ENCODE results near the gene RASSF5.

RASSF5 gene

DNA sequence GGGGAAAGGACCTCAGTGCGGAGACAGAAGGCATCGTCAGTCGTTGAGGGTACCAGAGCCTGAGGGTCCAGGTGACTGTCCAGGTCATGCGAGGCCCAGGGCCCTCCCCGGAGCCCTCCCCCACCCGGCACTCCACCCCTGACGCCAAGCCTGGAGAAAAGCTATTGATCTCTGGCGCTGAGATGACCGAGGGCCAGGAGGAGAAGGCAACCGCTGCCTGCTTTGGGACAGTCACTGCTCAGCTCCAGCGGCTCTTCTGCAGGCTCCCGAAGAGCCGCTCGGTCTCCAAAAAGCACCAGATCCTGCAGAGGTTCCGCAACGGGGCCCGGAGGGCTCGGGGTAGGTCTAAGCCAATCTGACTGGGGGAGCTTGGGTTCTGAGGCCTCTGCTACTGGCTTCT, 10.9 kb downstream of the RASSF5 start:
- no peak for DNase-seq

DNA sequence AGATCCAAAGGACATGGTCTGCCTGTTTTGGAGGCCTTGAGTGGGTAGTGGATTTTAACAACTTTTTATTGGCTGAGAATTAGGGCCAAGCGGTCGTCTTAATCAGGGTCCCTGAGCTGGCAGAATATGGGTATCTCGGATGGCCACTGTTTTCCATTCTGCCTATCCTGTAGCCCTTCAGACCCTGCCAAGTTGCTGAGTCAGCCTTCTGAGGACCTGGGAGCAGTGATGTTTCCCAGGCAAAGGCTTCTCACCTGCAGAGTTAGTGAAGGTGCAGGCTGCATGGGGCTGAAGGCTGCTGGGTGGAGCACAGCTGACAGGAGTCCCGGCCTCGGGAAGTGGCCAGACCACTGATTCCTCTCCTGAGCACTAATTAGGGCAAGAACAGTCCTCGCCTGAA, 11.4 kb downstream of the RASSF5 start:
- no peak for DNase-seq

DNA sequence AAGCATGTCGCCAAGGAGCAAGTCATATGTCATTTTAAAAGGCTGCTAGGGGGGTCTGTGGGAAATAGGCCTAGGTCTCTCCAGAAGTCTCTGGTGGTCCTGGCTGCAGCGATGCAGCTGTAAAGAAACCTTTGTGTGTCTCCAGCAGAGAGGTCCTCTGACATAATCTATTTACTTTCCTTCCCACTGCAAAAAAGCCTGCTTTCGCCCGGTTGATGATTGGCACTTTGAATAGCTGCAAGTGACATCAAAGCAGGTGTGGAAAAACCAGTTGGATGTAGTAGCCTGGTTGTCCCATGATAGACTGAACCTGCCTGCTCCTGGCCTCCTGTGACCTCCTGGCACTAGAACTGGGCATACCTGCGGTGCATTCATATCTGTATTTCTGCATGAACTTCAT, 13.8 kb downstream of the RASSF5 start:
- peak; percentile 32 for DNase-seq

DNA sequence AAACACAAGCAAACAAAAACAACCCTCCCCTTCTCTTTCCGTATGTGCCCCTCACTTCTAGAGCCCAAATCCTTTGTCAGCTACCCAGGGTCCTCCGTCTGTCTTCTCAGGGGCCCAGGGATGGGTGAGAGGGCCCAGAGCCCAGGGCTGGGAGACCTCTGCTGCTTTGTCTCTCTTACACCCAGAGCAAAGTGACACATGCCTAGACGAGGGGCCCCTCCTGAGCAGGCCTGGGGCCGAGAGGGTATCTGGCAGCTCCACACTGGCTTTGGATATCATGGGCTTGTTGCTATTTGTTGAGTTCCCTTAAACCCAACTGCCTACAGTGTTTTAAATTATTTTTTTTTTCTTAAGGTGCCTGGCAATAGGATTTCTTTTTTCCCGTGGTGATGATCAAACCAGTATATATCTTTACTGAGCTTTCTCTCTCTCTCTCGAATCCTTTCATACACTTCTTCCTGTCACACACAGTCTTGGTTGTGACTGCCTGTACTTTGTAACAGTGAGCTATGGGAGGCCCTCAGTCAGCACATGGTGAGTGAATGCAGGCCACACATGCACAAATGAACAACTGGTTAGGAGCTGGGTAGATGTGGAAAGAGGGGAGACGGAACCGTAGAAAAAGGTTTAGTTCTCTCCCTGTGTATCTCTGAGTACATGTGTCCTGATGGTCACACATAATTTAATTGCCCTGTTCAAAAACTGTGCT, 14.5 kb downstream of the RASSF5 start:
- DNase-seq = peak; percentile 21

DNA sequence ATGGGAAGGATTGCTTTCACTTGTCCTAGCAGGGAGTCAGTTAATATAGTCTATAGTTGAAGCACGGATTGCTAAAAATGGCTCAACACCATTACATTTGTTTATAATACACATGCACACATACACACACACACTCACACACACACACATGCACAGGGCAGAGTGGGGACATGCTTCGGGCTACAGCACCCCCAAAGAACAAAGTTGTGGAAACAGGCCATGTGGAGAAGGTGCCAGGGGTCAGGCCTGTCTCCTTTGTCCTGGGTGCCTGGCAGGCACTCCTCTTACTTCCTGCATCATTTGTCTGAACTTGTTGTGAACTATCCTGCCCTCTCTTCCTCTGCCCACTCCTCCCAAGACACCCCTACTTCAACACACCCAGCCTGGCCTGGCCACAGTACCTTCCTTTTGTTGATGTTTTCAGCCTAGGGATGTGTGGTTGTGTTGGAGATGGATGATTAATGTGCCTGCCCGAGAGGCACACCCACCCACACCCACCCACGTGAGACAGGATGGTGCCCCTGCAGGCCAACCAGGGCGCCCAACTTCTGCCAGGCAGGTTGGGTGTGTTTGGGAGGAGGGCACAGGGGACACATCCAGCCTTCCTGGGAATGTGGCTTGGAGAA, 17.5 kb downstream of the RASSF5 start:
- DNase-seq = no peak

DNA sequence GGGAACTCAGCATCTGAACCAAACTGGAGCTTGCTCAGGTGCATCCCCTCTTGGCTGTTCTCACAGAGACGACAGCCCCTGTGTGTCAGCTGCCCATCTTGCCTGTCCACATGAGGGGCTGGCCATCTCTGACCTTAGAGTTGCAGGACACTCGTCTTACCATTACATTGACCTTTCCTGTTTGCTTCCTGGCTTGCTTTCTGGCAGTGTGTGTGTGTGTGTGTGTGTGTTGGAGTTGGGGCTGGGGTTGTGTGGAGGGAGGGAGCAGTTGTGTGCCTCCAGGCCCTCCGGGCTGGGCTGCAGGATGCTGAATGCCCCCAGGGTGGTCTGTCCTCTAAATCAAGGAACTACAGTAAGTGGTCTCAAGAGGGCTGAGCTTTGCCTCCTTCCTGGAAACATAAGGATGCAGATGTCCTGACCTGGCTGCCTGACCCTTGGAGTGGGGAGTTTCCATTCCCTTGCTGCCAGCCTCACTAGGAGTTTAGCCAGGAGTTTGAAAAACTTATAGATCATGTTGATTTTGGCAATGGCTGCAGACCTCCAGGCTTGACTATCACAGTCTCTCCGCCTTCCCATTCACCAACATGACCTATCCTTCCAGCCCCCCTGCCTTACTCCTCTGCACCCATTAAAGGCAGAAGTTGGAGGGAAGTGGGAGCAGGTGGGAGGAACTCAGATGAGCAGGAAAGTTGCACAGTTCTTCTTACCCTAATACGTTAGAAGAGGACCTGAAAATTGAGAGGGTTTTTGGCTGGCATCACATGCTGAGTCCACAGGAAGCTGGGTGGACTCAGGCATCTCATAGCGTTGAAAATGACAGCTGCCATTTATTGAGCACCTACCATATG, 19.0 kb downstream of the RASSF5 start:
- DNase-seq = no peak

DNA sequence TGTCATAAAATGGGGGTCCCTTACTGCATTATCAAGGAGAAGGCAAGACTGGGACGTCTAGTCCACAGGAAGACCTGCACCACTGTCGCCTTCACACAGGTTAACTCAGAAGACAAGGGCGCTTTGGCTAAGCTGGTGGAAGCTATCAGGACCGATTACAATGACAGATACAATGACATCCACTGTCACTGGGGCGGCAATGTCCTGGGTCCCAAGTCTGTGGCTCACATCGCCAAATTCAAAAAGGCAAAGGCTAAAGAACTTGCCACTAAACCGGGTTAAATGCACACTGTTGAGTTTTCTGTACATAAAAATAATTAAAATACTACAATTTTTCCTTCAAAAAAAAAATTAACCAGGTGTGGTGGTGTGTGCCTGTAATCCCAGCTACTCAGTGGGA, 22.1 kb downstream of the RASSF5 start:
- no peak for DNase-seq

DNA sequence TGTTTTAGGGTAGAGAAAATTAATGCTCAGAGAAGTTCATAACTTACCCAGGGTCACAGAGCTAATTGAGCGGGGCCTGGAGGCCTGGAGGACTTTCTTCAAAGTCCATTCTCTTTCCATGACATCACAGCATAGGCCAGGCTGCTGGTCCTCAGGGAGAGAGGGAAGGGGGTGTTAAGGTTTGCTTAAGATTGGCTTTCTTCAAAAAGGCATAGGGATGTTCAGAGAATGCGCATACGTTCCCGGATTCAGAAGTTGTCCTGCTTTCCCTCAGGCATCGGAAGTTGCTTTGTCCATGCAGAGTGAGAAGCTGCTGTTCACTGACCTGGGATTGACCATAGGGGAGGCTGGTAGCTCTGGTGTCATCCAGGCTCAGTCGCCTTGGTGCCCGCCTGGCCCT, 25.0 kb downstream of the RASSF5 start:
- no peak for DNase-seq

DNA sequence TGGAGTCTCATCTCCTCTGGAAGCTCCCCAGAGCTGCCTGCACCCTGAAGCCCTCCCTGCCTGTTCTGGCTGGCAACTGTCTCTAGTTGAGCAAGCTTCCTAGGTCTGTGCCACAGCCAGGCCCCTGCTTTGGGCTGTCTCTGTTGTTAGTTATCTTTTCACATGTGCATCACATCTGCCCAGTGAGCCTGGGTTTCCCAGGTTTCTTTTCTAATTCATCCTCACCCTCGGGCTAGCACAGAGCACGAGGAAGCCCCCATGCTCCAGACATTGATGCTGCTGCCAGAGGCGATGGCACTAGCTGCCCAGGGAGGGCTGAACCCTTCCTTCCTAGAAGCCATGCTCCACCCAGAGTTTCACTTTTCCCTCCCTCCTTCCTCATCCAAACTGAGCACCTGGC, 27.2 kb downstream of the RASSF5 start:
- no peak for DNase-seq

DNA sequence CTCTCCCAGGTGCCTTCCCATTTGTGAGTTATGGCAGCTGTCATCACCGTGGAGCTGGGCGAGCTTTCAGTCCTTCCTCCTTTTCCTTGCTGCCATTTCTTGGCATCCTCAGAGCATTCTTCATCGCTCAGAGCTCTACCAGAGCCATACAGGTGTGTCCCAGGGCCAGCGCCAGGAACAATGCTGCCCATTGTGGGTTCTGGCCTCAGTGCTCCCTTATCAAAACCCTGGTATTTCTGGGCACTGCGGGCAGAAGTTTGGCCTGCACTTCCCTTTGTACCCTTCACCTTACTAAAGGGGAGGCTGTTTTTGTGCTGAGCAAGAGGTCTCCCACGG, 28.5 kb downstream of the RASSF5 start:
- no peak for DNase-seq

DNA sequence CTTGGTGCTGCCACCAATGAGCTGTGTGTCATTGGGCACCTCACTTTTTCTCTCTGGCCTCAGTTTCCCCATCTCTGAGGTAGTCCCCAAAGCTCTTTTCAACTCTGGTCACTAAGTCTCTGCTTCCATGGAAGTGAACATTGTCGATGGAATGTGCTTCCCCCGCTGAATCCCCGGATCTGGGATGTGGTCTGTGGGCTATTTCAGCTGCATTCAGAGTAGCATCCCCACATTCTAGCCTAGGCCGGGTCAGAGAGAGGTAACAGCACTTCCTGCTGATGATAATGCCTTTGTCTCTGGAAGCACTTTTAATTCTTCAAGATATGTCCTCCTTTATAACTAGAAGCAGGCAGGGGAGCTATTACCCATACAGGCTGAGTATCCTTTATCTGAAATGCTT, 29.8 kb downstream of the RASSF5 start:
- DNase-seq = no peak

DNA sequence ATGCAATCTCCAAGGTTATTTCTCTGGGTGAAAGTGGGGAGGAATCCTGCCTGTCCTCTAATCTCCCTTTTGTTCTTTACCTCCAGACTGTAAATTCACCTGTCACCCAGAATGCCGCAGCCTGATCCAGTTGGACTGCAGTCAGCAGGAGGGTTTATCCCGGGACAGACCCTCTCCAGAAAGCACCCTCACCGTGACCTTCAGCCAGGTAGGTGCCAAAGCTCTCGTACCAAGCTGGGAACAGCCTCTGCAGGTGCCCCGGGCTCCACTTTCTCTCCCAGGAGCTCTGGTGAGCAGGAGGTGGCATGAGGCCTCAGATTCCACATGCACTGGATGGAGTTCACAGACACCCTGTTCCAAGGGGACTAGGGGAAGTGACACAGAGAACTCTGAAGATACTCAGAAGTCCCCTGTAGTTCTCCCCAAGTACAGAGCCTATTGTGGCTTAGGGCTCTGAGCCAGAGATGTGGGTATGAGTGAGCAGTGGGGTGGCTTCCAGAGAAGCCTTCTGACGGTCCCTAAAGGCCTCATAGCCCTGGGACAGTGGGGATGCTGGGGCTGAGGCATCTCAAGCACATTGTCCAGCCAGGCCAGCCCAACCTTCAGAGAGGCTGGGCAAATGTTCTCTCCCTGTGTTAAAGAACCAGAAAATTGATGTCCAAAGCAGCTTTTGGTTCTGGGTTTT, 30.9 kb downstream of the RASSF5 start:
- DNase-seq = no peak

DNA sequence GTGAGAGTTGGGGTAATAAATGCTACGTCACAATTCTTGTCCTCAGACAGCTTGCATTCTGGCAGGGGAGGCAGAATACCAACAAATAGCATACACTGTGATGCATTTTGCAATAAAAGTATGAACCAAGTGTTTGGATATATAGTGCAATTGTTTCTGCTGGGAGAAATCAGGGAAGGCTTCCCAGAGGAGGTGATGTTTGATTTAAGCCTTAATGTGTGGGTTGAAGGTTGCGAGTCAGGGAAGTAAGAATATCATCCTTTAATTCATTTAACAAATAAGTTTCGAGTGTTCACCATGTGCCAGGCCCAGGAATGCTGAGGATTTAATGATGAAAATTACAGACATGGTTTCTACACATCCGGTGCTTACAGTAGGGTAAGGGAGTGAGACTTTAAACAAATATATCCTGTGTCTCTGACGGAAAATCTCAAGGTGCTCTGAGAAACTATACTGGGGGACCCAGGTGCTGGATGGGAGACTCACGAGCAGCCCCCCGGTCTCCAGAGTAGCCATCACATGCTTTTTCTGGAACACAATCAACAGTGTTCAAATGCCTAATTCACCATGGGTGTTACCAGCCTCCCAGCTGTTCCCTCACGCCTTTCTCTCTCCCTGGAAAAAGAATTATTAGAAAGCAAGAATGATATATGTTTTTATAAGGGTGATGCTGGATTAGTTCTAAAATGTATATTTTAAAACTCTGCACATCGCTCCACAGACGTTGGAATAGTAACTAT, 31.7 kb downstream of the RASSF5 start:
- DNase-seq = no peak

DNA sequence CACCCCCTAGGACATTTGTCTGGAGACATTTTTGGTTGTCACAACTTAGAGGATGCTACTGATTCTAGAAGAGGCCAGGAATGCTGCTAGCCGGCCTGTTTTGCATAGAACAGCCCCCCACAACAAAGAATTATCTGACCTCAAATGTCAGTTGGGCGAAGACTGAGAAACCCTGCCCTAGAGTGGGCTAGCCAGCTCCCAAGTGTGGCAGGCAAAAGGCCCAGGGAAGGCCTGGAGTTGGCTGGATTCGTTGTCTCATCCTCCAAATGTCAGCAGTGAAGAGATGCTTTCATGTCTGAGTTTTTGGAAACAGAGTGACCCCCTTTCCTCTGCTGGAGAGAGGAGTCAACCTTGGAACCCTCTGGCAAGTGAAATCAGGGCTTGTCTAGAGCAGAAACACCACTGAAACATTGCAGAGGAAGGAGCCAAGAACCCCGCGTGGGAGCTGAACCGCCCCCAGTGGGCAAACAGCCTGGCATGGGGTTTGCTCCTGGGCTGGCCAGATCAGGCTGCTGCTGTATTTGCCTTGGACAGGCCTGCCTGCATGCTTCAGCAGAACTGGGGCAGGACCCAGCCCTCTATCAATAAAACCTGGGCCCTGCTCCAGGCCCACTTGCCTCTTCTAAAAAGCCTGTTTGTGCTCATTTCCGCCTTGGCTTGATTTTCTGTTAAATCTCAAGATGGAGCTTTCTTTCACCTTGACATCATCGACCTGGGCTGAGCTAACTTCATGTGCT, 32.9 kb downstream of the RASSF5 start:
- DNase-seq = no peak

DNA sequence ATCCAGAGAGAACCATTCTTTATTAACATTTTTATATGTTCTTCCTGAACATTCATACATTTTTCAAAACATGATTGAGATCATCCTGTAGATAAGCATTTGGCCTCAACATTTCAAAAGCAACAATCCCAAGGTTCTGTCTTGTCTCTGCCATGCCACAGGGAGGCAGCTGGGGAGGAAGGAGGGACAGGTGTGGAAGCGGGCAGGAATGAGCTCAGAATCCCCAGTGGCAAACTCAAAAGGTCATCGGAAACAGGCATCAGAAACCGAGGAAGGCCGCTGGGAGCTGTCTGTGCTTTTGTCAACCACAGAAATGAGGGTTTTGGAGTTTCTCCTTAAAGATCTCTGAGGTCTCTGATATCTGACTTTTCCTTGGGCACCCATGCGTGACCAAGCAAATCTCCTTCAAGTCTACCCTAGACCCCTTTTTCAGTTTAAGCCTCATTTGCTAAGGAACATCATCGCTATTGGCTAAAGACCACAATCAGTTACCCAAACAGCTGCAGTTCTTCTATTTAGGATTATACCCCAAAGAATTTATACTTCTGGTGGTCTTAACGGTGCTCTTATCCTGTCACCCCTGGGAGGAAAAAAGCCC, 34.0 kb downstream of the RASSF5 start:
- DNase-seq = no peak

DNA sequence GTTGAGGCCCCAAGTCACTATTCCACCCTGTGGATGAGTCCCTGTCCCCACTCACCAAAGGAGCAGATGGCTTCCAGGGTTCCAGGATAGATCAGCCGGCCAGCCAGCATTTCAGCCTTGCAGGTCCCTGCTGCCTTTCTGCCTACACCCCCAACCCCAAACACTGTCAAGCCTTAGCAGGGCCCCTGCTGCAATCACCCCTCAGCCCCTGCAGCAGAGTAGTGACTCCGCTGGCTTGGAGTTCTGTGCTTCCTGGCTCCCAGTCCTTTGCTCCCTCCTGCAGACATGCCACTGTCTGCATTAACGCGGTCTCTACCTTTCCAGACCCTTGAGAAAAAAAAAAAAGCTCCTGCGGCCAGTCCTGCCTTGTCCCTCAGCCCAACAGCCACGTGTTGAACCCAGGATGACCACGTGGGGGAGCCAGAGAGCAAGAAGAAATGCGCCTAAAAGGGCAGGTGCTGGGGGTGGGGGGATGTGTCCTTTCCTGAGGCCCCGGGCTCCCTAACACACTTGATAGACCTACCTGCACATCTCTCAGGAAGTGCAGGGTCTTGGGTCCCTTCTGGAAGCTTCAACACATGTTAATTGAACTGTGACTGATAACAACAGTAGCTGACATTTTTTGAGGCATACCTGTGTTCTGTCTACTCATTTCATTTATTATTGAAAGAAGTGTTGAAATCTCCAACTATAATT, 37.4 kb downstream of the RASSF5 start:
- peak; percentile 76 for DNase-seq

DNA sequence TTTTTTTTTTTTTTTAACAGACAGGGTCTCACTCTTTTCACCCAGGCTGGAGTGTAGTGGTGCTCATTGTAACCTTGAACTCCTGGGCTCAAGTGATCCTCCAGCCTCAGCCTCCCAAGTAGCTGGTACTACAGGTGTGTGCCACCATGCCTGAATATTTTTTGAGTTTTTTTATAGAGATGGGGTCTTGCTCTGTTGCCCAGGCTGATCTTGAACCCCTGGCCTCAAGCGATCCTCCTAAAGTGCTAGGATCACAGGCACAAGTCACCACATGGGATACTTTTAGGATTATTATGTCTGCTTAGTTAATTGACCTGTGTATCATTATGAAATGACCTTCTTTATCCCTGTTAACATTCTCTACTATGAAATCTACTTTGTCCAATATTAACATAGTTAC, 38.0 kb downstream of the RASSF5 start:
- DNase-seq = no peak

DNA sequence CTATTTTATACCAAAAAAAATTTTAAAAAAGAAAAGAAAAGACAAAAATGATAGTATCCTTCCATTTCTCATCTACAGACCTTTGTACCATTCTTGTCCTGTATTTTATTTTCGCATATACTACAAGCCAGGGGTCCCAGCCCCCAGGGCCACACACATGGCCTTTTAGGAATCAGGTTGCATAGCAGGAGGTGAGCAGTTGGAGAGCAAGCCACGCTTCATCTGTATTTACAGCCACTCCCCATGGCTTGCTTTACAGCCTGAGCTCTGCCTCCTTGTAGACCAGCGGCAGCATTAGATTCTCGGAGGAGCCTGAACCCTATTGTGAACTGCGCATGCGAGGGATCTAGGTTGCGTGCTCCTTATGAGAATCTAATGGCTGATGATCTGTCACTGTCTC, 39.8 kb downstream of the RASSF5 start:
- DNase-seq = no peak

DNA sequence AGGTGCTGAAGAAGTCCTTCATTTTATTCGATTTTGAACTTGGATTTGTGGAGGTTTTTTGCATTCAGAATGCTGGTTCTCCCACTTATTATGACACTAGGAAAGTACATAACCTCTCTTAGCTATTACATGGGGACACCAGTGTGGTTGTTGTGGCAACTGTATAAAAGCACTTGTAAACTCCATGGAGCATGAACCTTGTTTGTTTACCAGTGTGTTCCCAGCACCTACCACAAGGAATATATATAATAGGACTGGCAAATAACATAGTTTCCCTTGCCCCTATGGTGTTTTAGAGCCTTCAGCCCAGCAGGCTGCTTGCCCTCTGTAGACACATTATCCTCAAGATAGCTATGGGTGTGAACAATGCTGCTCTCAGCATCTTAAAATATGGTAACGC, 43.1 kb downstream of the RASSF5 start:
- DNase-seq = no peak

DNA sequence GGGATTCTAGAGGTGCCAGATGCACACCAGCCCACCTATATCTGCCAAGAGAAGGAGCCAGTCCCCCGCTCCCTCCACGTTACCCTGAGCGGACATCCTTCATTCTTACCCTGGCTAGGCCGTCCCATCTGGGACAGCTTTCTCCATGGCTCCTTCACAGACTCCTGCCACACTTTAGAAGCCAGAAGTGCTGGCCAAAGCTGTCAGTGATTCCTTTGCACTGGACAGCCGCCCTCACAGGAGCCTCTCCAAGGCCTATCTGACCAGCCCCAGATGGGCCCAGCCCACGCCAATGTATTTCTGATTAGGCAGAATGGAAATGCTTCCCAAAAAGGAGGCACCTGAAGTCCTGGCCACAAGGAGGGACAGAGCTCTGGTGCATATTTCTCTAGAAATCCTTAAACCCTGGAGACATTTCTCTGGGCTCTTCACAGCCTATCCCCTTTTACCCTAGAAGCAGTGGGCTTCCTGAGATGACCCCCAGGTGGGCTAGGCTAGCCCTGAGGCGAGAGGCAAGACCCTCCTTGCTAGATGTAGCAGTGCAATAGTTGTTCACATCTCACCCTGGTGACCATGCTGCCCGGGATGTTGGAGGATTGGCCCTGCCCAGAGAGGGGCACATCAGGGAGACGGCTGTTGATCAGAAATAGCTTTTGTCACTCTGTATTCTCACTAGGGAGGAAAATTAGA, 44.1 kb downstream of the RASSF5 start:
- DNase-seq = no peak

DNA sequence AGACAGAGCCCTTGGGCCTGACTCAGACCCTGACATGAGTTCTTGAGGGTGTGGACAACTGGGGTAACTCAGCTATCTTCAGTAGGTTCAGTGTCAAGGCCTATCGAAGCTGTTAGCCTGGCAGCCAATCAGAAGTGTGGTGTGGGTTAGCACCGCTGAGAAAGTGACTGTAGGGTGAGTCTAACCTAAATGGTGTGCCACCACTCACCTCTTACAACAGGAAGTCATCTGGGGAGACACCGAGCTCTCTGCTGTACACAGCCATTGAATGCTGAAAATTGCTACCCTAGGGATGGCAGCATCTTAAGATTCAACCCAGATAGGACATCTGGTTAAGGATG, 44.6 kb downstream of the RASSF5 start:
- no peak for DNase-seq
